ENCODE data around the gene SLIT3. TPM values are rescaled to one million over a fixed set of nuclear protein-coding genes. Genes with fewer than 3 reads are reported as not detected.

SLIT3 gene
- under 0.01 TPM in 1 of 2 replicates, not detected in the other for total RNA-seq

- DNase-seq (ENCODE audit: low read depth in 2 of 2), result peak in 1 of 2 donors; percentile 38
Measured at GRCh38 chr5:169300468-169301385, at the start of gene SLIT3. Gene SLIT3 (minus strand): TSS chr5:169301139. CDS start chr5:169300709, 430 bp downstream.

- no peak for DNase-seq (ENCODE audit: low read depth in 2 of 2)
Measured at GRCh38 chr5:169350016-169350415, 49.1 kb upstream of the SLIT3 start.

- no peak for DNase-seq (ENCODE audit: low read depth in 2 of 2)
Measured at GRCh38 chr5:169347786-169348185, 46.8 kb upstream of the SLIT3 start.

GRCh38 chr5:169344629-169345028 is 43.7 kb upstream of the SLIT3 start:
- no peak for DNase-seq (ENCODE audit: low read depth in 2 of 2)

- DNase-seq (ENCODE audit: low read depth in 2 of 2), result no peak
Measured at GRCh38 chr5:169343766-169344165, 42.8 kb upstream of the SLIT3 start.

- DNase-seq (ENCODE audit: low read depth in 2 of 2), result no peak
Measured at GRCh38 chr5:169341556-169341955, 40.6 kb upstream of the SLIT3 start.

- DNase-seq (ENCODE audit: low read depth in 2 of 2), result no peak
Measured at GRCh38 chr5:169339869-169340268, 38.9 kb upstream of the SLIT3 start.

GRCh38 chr5:169336242-169336641 is 35.3 kb upstream of the SLIT3 start:
- DNase-seq (ENCODE audit: low read depth in 2 of 2), result no peak

- no peak for DNase-seq (ENCODE audit: low read depth in 2 of 2)
Measured at GRCh38 chr5:169335806-169336205, 34.9 kb upstream of the SLIT3 start.

GRCh38 chr5:169333518-169333917 is 32.6 kb upstream of the SLIT3 start:
- no peak for DNase-seq (ENCODE audit: low read depth in 2 of 2)

GRCh38 chr5:169331292-169331852 is 30.4 kb upstream of the SLIT3 start:
- DNase-seq (ENCODE audit: low read depth in 2 of 2), result no peak

GRCh38 chr5:169328401-169328800 is 27.5 kb upstream of the SLIT3 start:
- DNase-seq (ENCODE audit: low read depth in 2 of 2), result no peak

GRCh38 chr5:169325273-169325672 is 24.3 kb upstream of the SLIT3 start:
- DNase-seq (ENCODE audit: low read depth in 2 of 2), result no peak

- DNase-seq (ENCODE audit: low read depth in 2 of 2), result no peak
Measured at GRCh38 chr5:169318556-169318955, 17.6 kb upstream of the SLIT3 start.

- no peak for DNase-seq (ENCODE audit: low read depth in 2 of 2)
Measured at GRCh38 chr5:169307646-169308045, 6.7 kb upstream of the SLIT3 start.

GRCh38 chr5:169305366-169305765 is 4.4 kb upstream of the SLIT3 start:
- DNase-seq (ENCODE audit: low read depth in 2 of 2), result no peak

GRCh38 chr5:169304175-169304574 is 3.2 kb upstream of the SLIT3 start:
- no peak for DNase-seq (ENCODE audit: low read depth in 2 of 2)

GRCh38 chr5:169303119-169303515 is 2.2 kb upstream of the SLIT3 start:
- no peak for DNase-seq (ENCODE audit: low read depth in 2 of 2)

- DNase-seq (ENCODE audit: low read depth in 2 of 2), result peak in 1 of 2 donors; percentile 73
Measured at GRCh38 chr5:169302491-169303118, 1.7 kb upstream of the SLIT3 start.

GRCh38 chr5:169301986-169302385 is 1.0 kb upstream of the SLIT3 start:
- DNase-seq (ENCODE audit: low read depth in 2 of 2), result no peak

- DNase-seq (ENCODE audit: low read depth in 2 of 2), result no peak
Measured at GRCh38 chr5:169301386-169301934, 521 bp upstream of the SLIT3 start.
